Measurements from ENCODE around the gene GPAT2. TPM values are rescaled to one million over a fixed set of nuclear protein-coding genes. Genes with fewer than 3 reads are reported as not detected.
"Not testable (repeated sequence)": the region's sequence is repeated elsewhere in the genome, so short reads cannot be mapped to it uniquely, and the experiment has no call there.

Gene GPAT2
- total RNA-seq, 1 donor from 2014 or later: 5.6 TPM

GRCh38 chr2:96023701-96024100, 11.0 kb downstream of the GPAT2 start:
- not testable (repeated sequence) for DNase-seq (ENCODE audit: low read depth in 2 of 2)

GRCh38 chr2:96022701-96023447, 11.8 kb downstream of the GPAT2 start:
- DNase-seq (ENCODE audit: low read depth in 2 of 2): peak; percentile 43 to 67

- DNase-seq (ENCODE audit: low read depth in 2 of 2): not testable (repeated sequence)
Measured at GRCh38 chr2:96022126-96022525, 12.6 kb downstream of the GPAT2 start.

- not testable (repeated sequence) for DNase-seq (ENCODE audit: low read depth in 2 of 2)
Measured at GRCh38 chr2:96021142-96021541, 13.6 kb downstream of the GPAT2 start.

- DNase-seq (ENCODE audit: low read depth in 2 of 2): peak; percentile 5 to 67
Measured at GRCh38 chr2:96019909-96020590, 14.7 kb downstream of the GPAT2 start.

- not testable (repeated sequence) for DNase-seq (ENCODE audit: low read depth in 2 of 2)
Measured at GRCh38 chr2:96016321-96016720, 18.4 kb downstream of the GPAT2 start.

- DNase-seq (ENCODE audit: low read depth in 2 of 2): not testable (repeated sequence)
Measured at GRCh38 chr2:96012792-96013264, 21.9 kb downstream of the GPAT2 start.

- DNase-seq (ENCODE audit: low read depth in 2 of 2): not testable (repeated sequence)
Measured at GRCh38 chr2:96012086-96012791, 22.5 kb downstream of the GPAT2 start.

GRCh38 chr2:96011129-96011455, 23.6 kb downstream of the GPAT2 start:
- DNase-seq (ENCODE audit: low read depth in 2 of 2): peak in 1 of 2 donors; percentile 20

GRCh38 chr2:96010320-96011128, 24.2 kb downstream of the GPAT2 start:
- DNase-seq (ENCODE audit: low read depth in 2 of 2): peak; percentile 52 to 88

- not testable (repeated sequence) for DNase-seq (ENCODE audit: low read depth in 2 of 2)
Measured at GRCh38 chr2:96009833-96010232, 24.9 kb downstream of the GPAT2 start.

- not testable (repeated sequence) for DNase-seq (ENCODE audit: low read depth in 2 of 2)
Measured at GRCh38 chr2:96008051-96008450, 26.7 kb downstream of the GPAT2 start.

GRCh38 chr2:96006248-96006647, 28.5 kb downstream of the GPAT2 start:
- DNase-seq (ENCODE audit: low read depth in 2 of 2): not testable (repeated sequence)

GRCh38 chr2:95992520-95993272, 42.0 kb downstream of the GPAT2 start:
- DNase-seq (ENCODE audit: low read depth in 2 of 2): peak in 1 of 2 donors; percentile 39

GRCh38 chr2:95992102-95992501, 42.6 kb downstream of the GPAT2 start:
- not testable (repeated sequence) for DNase-seq (ENCODE audit: low read depth in 2 of 2)

- DNase-seq (ENCODE audit: low read depth in 2 of 2): peak in 1 of 2 donors; percentile 36
Measured at GRCh38 chr2:95991351-95992094, 43.2 kb downstream of the GPAT2 start, which contains the start of gene ANKRD36C. ANKRD36C (minus strand) TSS chr2:95991824; CDS start chr2:95991708, 116 bp downstream.

- not testable (repeated sequence) for DNase-seq (ENCODE audit: low read depth in 2 of 2)
Measured at GRCh38 chr2:95990884-95991283, 43.8 kb downstream of the GPAT2 start.

Data from dermis microvascular lymphatic vessel endothelial cell (primary cell).